NCI-H1694 treated with DMSO at 0.1 percent for 48 hours (cell line): ENCODE results near the gene GPM6B.

Source experiments
- DNase-seq: peaks from one replicate; lab custom pipeline; 2025; lab: John Stamatoyannopoulos, UW

Gene GPM6B

DNA sequence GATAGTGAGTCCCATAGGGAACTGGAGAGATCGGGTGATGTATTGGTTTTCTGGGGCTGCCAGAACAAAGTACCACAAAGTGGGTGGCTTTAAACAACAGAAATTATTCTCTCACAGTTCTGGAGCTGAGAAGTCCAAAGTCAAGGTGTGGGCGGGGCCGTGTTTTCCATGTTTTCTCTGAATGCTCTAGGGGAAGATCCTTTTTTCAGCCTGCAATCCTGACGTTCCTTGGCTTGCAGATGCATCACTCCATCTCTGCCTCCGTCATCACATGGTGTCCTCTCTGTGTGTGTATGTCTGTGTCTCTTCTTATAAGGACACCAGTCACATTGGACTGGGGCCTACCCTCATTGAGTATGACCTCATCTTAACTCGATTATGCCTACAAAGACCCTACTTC, 7.9 kb upstream of the GPM6B start:
- no peak for DNase-seq

DNA sequence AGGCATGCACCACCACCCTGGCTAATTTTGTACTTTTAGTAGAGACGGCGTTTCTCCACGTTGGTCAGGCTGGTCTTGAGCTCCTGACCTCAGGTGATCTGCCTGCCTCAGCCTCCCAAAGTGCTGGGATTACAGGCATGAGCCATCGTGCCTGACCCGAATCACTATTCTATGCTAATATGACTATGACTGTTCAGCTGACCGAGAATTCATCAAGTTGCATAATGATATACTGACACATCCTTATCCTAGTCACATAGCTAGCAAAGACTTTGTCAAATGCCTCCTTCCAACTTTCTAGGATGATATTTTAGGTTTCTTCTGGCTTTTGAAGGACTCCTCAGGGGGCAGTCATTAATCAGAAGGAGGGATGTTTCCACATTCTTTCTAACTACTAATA, 4.8 kb upstream of the GPM6B start:
- DNase-seq = no peak

DNA sequence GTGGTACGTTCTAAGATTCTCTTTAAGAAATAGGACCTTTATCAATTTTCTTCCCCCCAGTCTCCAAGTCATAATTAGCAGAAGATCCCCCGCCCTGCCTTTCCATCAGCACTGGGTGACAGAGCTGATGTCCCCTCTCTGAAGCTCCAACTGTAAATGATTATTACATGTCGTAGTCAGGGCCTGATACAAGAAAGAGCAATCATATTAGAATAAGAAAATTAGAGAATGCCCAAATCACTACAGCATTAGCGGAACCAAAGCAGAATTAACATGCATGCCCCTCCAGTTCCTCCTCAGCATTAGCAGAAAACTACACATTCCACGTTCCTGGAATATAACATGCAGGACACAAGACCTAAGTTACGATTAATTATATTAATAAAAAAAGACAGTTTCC, 717 bp downstream of the GPM6B start:
- DNase-seq = no peak

DNA sequence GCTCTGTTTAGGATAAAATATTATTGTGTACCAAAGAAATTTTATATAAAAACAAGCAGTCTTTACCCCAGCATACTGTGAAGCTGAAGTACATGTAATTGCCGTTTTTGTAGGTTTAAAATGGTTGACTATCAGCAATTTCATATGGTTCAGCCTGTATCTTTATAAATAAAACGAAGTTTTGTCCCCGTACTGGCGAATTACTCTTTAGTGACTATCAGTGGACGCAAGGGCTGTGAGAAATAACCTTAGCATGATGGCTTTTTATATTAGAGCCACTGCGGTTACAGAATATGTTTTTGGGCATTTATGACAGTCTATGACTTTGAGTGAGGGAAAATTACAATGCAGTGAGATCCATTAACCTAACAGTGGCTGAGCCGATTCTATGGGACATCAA, 1.2 kb downstream of the GPM6B start:
- no peak for DNase-seq

DNA sequence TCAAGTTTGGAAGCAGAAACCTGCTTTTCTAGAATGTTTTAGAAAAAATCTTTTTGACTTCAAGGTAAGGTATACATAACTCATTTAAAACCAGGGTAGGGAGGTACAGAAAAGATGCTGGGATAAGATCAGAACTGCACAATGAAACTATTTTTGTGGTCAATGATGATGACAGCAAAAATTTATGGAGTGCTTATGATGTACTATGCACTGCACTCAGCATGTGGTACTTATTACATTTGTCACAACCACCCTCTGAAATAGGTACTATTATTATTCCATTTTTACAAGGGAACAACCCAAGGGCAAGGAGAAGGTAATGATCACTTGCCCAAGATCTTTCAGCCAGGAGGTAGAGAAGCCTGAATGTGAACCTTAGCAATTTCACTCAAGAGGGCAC, 8.0 kb downstream of the GPM6B start:
- DNase-seq = no peak

DNA sequence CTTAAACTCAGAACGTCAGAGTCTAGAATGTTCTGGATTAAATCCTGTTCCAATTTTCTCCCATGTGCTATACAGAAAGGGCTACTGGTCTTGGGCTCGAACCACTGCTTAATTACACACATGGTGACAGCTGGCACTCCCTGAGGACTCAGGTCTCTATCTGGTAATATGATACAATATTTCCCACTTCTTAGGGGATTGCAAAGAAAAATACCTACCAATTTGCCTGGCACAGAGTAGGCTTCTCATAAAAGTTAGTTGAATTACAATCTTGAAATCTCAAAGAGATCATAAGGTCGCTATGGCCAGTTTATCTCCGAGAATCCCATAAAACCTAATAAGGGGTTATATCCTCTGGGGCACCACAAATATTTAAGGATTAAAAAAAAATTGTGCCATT, 8.6 kb downstream of the GPM6B start:
- no peak for DNase-seq

DNA sequence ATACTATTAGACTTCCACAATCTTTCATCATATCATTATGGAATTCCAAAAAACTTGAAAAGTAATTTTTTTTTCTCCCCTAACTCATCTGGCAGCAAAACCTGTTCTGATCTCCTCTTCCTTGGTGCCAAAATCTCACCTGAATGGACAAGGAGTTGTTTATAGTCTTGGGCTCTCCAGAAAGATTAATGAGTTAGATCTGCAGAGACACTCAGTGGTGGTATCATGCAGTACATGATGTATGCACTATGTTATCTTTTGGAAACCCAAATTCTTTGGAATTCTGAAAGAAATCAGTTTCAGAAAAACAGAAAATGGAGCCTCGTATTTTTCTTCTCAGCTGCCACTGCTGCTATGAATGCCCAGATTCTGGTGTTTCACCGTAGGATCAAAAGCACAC, 11.7 kb downstream of the GPM6B start:
- no peak for DNase-seq

DNA sequence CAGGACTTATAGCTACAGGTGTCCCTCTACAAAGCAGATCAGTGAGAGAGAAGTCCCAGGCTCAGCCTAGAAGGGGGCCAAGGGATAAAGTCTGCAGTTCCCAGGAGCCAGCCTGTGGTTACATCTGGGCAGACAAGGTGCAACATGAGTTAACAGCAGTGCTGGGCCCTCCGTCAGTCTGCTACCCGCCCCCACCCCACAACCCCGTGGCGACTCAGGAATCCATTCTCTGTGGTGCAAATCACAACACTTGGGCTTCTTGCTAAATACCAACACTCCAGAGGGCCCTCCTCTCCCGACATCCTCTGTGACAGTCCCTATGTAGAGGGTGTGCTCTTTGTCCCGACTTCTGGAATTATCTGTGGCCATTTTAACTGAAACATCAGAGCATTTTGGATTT, 13.8 kb downstream of the GPM6B start:
- no peak for DNase-seq

DNA sequence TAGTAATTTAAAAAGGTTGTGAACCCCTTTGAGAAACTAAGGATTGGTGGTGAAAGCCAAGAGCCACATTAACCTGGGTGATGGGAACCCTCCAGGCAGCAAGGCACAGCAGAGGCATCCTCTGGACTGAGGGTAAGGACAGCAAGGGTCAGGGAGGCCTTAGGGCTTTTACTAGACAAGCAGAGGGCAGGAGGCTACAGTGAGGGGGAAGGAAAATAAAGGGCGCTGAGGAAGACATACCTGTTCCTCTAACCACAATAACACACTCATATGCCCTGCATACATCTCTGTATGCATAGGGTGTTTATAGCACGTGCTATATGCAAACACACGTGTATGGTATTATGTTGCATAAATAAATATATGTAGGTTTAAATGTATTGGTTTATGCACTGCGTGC, 18.7 kb downstream of the GPM6B start:
- DNase-seq = no peak

DNA sequence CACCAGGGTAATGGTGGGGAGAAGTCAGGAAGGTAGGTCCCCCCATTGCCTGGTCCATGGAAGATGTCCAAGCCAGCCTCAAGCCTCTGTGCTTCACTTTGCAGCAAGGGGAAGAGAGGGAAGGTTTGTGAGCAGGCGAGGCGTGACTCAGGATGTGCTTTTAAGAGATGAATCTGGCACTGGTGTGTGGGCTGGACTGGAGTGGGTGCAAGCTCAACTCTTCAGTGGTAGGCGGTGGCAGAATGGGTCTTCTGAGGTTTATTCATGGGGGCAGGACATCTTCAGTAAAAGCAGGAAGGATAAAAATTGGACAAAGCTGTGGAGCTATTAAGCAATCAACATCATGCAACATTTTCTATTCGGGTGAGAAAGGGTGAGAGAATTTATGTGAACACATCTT, 19.4 kb downstream of the GPM6B start:
- DNase-seq = no peak

DNA sequence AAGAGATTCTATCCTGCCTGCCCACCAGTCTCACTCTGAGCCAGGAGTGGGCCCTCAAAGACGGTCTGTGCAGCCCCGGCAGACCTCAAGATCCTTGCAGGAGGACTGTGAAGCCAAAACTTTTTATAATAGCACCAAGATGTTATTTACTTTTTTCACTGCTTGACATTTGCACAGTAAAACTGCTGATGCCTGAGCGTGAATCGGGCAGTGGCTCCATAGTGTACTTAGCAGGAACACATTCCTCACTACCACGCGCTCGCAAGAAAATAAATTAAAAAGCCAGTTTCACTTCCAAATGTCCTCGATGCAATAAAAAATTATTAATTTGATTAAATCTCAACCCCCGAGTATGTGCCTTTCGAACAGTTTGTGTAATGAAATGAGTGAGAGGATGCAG, 22.5 kb downstream of the GPM6B start:
- DNase-seq = no peak

DNA sequence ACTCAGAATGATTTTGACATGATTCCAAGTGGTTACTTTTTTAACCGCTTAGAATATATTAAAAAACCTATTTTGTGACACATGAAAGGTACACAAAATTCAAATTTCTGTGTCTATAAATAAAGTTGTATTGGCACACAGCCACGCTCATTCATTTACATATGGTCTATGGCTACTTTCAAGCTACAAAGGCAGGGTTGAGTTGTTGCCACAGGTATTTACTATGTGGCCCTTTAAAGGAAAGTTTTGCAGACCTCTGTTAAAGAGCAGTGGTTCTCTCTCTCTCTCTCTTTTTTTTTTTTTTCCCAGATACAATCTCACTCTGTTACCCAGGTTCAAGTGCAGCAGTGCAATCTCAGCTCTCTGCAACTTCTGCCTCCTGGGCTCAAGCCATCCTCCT, 23.0 kb downstream of the GPM6B start:
- DNase-seq = no peak

DNA sequence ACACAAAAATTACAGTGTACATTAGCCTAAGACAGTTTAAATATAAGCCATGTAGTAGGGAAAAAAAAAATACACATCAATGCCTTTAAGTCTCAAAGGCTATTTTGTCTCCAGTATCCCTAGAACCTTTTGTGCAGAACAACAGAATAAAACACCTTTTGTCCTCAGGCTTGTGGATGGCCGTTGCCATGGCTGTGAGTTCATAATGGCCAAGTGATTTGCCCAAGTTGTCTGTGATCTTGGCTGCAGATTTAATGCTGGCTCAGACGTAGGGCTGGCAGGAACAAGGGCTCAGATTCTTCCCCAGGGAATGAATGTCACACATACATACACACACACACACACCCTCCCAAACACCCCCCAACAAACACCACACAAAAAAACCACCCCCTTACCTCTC, 25.3 kb downstream of the GPM6B start:
- no peak for DNase-seq

DNA sequence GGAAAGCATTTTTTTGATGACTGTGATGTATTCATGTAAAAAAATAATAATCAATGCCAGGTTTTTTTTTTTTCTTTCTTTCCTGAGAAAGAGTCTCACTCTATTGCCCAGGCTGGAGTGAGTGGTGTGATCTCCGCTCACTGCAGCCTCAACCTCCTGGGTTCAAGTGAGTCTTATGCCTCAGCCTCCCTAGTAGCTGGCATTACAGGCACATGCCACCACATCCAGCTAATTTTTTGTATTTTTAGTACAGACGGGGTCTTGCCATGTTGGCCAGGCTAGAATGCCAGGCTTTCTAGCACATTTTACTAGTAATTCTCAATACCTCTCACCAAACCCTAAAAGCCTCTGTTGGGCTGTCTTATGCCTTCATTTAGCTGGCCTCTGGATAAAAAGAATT, 25.7 kb downstream of the GPM6B start:
- no peak for DNase-seq

DNA sequence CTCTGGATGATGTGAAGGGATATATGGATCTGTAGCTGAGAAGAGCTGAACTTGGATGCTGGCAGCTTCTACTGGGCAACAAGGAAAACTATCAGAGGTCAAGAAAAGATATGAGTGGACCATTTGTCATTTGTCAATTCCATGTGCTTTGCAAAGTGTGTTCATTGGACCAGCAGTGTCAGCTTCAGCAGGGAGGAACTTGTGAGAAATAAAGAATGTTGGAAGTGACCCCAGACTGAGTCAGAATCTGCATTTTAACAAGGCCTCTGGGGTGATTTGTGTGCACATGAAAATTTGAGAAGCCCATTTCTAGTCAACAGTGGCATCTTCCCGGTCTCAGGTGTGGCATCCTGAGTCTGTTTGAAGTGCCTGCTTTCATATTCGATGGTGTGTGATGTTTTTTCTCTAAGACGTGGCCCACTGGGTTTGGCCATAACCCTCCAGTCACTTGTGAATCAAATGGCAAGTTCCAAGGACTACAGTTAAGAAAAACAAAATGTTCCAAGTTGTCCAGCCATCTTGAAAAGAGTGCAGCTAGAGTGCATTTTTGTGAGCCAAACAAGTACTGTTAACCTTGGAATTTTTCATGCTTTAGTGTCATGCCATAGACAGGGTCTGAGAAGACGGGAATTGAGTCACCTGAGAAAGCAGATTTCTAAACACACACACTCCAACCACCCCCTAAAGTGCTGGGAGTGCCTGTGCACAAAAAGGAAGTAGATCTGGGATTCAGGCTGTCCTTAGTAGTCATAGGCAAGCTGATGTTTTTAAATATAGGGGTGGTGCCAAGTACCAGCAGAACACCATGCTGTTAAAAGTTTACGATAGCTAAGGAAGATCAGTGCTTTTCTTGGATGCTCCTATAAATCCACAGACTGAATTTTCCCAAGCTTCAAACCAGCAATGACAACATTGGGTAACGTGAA, 26.4 kb downstream of the GPM6B start:
- DNase-seq = no peak

DNA sequence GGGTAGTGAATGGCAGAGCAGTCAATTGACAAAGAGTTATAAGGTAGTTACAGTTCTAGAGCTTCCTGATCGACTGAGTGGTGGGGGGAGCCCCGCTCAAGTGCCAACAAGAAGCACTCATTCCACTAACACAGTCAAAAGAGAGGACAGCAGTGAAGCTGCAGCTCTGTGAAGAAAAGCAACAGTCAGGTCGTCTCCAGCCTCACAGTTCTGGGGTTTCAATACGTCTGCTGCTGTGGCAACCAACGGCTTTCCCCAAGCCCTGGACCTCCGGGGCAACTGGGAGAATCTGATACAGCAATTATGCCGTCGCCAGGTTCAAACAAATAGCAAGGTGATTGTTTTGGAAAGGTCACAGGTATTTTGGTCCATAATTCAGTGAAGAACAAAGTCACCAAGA, 30.8 kb downstream of the GPM6B start:
- no peak for DNase-seq

DNA sequence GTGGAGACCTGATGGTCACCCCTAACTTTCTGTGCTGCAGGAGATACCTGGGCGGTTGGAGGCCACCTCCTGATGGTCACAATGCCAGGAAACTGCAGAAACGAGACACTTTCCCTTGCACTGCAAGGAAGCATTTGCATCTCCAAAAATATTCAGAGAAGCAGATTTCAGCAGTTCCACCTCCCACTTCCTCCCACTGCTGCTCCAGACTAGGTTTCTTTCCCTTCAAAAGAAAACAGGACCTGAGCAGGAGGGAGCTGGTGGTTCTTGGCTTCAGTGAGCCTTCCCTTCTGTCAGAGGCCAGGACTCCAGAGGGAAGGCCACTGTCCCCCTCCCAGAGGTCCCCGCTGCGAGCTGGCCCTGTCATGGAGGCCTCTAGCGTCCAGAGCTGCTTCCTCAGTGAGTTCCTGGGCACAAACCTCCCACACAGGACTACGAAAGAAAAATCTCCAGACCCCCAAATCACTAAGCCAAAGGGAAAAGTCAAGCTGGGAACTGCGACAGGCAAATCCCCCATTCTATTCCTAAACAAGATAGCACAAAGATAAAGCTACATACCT, 35.9 kb downstream of the GPM6B start:
- no peak for DNase-seq

DNA sequence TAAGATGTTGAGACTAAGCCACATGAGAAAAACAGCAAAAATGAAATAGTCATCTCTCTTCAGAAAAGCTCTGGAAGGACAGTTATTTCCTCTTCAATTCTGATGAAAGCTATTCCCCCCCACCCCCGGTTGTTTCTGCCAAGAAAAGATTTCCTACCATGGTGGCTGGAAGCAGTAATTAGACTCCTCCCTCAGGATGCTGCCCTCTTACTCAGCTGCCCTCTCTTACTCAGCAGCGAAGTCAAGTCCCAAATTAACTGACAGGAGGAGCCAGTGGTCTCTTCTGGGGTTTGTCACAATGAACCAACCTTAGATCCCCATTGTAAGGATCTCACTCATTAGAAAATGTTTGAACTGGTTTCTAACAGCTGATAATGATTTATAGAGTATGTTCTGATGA, 38.0 kb downstream of the GPM6B start:
- no peak for DNase-seq

DNA sequence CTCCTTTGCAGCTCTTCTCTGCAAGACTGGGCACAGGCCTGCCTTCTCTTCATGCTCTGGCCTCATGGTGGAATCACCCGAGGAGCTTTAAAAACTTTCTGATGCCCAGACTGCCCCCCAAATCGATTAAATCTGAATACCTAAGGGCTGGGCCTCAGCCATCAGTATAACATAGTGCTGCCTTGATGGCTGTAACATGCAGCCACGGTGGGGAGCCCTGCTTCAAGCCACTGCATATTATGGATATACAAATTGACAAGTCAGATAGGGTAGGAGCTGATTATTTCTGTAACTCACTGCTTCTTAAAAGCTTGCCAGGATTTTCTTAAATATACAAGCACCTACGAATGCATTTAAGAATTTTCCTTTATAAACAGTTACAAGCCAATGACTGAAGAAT, 40.5 kb downstream of the GPM6B start:
- no peak for DNase-seq

DNA sequence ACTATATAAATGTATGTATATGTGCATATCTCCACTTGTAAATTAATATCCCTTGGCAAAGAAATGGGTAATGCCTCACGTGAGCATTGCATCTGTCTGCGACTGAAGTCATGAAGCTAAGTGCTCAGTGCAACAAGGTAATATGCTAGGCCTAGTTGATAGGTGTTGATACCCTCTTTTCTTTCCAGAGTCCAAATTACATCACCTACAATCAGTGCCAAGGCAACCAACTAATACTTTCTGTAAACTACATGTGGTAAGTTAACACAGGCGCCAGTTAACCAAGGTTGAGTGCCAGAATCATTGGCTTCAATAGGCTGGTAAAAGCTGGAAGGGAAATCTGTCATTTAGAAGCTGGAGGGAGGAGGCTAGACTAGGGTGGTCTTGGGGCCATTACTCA, 41.1 kb downstream of the GPM6B start:
- no peak for DNase-seq

DNA sequence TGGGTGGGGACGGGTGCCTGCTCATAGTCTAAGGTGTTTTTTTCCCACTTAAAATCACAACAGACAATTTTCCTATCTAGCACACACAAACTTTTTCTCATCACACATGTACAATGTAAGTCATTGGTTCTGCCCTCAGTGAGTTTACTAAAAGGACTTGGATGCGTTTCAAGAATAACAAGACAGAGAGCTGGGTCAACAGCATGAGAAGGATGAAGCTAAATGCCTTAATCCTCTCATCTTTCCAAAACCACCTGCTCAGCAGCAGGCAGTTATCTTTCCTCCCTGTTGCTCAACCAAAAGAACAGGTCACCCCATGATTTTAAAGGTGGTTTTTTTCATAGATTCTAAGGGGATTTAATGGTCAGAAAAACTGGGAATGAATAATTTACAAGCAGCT, 42.2 kb downstream of the GPM6B start:
- DNase-seq = no peak

DNA sequence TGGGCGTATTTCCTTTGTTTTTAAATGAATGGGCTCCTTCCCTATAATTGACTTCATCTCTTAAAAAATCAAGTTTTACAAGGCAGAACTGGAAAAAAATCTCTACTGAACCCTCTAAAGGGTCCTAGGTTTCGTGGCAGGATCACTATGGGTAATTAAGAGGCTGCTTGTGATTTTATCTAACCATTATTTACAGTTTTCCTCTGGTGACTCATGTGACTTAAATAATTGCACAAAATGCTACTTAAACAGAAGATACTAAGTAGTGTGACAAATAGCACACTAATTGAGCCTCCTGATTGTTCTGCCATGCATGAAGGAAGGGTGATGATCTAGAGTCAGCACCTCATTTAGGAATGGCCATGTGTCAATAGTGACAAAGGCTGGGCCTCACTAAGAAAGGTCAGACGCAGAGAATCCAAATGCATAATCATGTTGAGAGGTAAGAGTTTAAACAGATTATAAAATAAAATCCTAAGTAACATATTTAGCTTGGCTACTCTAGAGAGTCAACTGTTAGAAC, 46.8 kb downstream of the GPM6B start:
- no peak for DNase-seq

DNA sequence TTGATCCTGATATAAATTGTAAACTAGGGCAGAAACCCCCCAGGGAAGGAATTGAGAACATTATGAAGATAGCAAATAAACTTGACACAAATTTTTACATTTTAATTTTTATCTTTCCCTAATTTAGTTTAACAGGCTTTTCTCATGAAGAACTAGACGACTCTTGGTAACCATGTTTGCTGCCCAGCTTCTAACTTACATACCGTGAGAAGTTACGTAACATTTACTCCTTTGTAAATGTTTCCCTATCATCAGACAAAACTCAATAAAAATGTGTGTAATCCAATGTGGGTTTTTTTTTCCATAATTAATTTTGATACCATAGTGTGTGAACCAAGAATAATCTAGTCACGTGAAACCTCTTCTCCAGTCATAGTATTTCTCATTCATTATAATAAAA, 48.0 kb downstream of the GPM6B start:
- no peak for DNase-seq

DNA sequence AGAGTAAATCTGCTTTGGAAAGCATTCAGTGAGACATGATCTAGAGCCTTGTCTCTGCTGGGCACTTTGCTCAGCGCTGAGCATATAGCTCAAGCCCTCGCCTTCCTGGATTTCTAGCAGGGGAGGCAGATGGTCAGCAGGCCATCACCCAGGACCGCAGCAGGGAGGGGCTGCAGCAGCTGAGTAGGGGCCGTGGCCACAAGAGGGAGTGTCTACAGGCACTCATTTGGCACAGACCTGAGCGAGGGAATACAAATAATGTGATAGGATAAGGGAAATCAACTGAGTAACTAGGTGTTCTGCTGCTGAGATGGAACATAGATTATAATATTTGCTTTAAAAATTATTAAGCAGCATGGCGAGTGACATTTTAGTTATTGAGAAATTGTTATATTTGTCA, 52.1 kb downstream of the GPM6B start:
- no peak for DNase-seq
